Epithelial cell of proximal tubule (primary cell): Measurements from ENCODE around the gene SUSD6. TPM values are rescaled to one million over a fixed set of nuclear protein-coding genes. Genes with fewer than 3 reads are reported as not detected.

Experiments used
- DNase-seq: peaks from one replicate; pipeline ENCODE4 v3.0.0-alpha.2; 2011; ENCODE audit warnings: low read depth
- H3K4me3 ChIP-seq: 2 replicates; pipeline ENCODE4 v1.5.1; 2011; ENCODE audit warnings: low read depth, mild to moderate bottlenecking, low read length
- CTCF ChIP-seq: conservative IDR thresholded peaks from 2 replicates; pipeline ENCODE4 v1.5.1; 2012; ENCODE audit warnings: low read depth, mild to moderate bottlenecking, low read length
- total RNA-seq: library from RNA; depleted of rRNA; stranded (reverse); fragments of >200 nt; gene quantifications from 2 replicates; pipeline ENCODE4 v1.2.3, GENCODE V29; 2015

The SUSD6 gene
- total RNA-seq, 1 donor from 2014 or later = 6.2 TPM

GRCh38 chr14:69664265-69664664 is 52.9 kb downstream of the SUSD6 start:
- H3K4me3 ChIP-seq = no peak overlapping the region
- no peak for DNase-seq
- no peak for TF ChIP-seq CTCF

GRCh38 chr14:69664865-69665526 is 53.6 kb downstream of the SUSD6 start:
- TF ChIP-seq CTCF = no peak
- DNase-seq = no peak
- no peak overlapping the region for H3K4me3 ChIP-seq

GRCh38 chr14:69665631-69666030 is 54.2 kb downstream of the SUSD6 start:
- TF ChIP-seq CTCF = no peak
- DNase-seq = no peak

GRCh38 chr14:69666112-69666511 is 54.7 kb downstream of the SUSD6 start:
- TF ChIP-seq CTCF = no peak
- H3K4me3 ChIP-seq = no peak overlapping the region
- no peak for DNase-seq

More at GRCh38 chr14:69665631-69666030, 54.2 kb downstream of the SUSD6 start:
- H3K4me3 ChIP-seq = no peak overlapping the region

- DNase-seq = no peak
- no peak for TF ChIP-seq CTCF
- H3K4me3 ChIP-seq = no peak overlapping the region
Measured at GRCh38 chr14:69666690-69667211, 55.4 kb downstream of the SUSD6 start.

- no peak for DNase-seq
- no peak overlapping the region for H3K4me3 ChIP-seq
- TF ChIP-seq CTCF = no peak
Measured at GRCh38 chr14:69667938-69668335, 56.5 kb downstream of the SUSD6 start.

- no peak for TF ChIP-seq CTCF
- DNase-seq = no peak
- H3K4me3 ChIP-seq = no peak overlapping the region
Measured at GRCh38 chr14:69669375-69669774, 58.0 kb downstream of the SUSD6 start.
